IMR-90 (cell line): ENCODE data around the gene KCNK7. TPM values are rescaled to one million over a fixed set of nuclear protein-coding genes. Genes with fewer than 3 reads are reported as not detected.

Source experiments
- ATAC-seq: fragments of 200-7000 bp; cut with Tn5 transposase; 2 replicates; pipeline ENCODE4 v1.9.1; 2020; ENCODE audit warnings: low read depth, mild to moderate bottlenecking, moderate library complexity
- BruUV-seq: library from RNA; stranded (reverse); fragments of 400-500 nt; replicated peaks from 2 replicates; lab custom pipeline; 2021; lab: Mats Ljungman, UMichigan
- CTCF ChIA-PET: fragments of 300-600 bp; formaldehyde crosslinking; extraction: SDS; loops from one replicate; lab custom pipeline; 2021; ENCODE audit warnings: antibody characterized with exemption; lab: Yijun Ruan, JAX
- POLR2A ChIA-PET: fragments of 300-600 bp; sonication (Branson Sonifier 250); formaldehyde crosslinking; loops from one replicate; lab custom pipeline; 2022; ENCODE audit warnings: antibody characterized with exemption; ENCODE audit not compliant: unreplicated experiment; lab: Charles Lee
- DNase-seq: peaks from one replicate; pipeline ENCODE4 v3.0.0; 2013
- H2AFZ ChIP-seq: replicated peaks from 2 replicates; pipeline ENCODE3; 2013; ENCODE audit warnings: low read length, mild to moderate bottlenecking; ENCODE audit not compliant: poor library complexity
- H2AK5ac ChIP-seq: 2 replicates; pipeline ENCODE4 v1.6.1; 2013; ENCODE audit warnings: low read depth, low read length, inconsistent platforms
- H2AK9ac ChIP-seq: replicated peaks from 2 replicates; pipeline ENCODE3; 2013; ENCODE audit warnings: mild to moderate bottlenecking, low read depth, low read length, moderate library complexity; ENCODE audit not compliant: poor library complexity
- H2BK120ac ChIP-seq: 2 replicates; pipeline ENCODE4 v1.6.1; 2013; ENCODE audit warnings: low read depth, low read length, inconsistent platforms
- H2BK15ac ChIP-seq: 3 replicates; pipeline ENCODE4 v1.6.1; 2013; ENCODE audit warnings: low read depth, low read length, inconsistent platforms
- H2BK20ac ChIP-seq: 2 replicates; pipeline ENCODE4 v1.6.1; 2013; ENCODE audit warnings: low read depth, mild to moderate bottlenecking, inconsistent platforms, low read length, moderate library complexity
- H2BK5ac ChIP-seq: 2 replicates; pipeline ENCODE4 v1.6.1; 2013; ENCODE audit warnings: mild to moderate bottlenecking, low read depth, low read length, inconsistent platforms; ENCODE audit not compliant: poor library complexity, severe bottlenecking
- H3K14ac ChIP-seq: replicated peaks from 2 replicates; pipeline ENCODE4 v1.6.1; 2013; ENCODE audit warnings: low read depth, low read length, inconsistent platforms
- H3K18ac ChIP-seq: 2 replicates; pipeline ENCODE4 v1.6.1; 2013; ENCODE audit warnings: low read depth, low read length, control low read depth
- H3K23ac ChIP-seq: 2 replicates; pipeline ENCODE4 v1.6.1; 2013; ENCODE audit warnings: low read depth, low read length, inconsistent platforms
- H3K27ac ChIP-seq: 2 replicates; pipeline ENCODE4 v1.5.1; 2013; ENCODE audit warnings: mild to moderate bottlenecking, control low read depth, low read length; ENCODE audit not compliant: insufficient read depth
- H3K27me3 ChIP-seq: 2 replicates; pipeline ENCODE4 v1.6.1; 2013; ENCODE audit warnings: low read length; ENCODE audit not compliant: control insufficient read depth, insufficient read depth
- H3K36me3 ChIP-seq: 2 replicates; pipeline ENCODE4 v1.6.1; 2013; ENCODE audit warnings: low read length, mixed read lengths; ENCODE audit not compliant: control insufficient read depth, insufficient read depth
- H3K4ac ChIP-seq: 2 replicates; pipeline ENCODE4 v1.6.1; 2013; ENCODE audit warnings: low read depth, low read length, inconsistent platforms
- H3K4me1 ChIP-seq: 2 replicates; pipeline ENCODE4 v1.6.1; 2013; ENCODE audit warnings: low read length, mixed read lengths; ENCODE audit not compliant: control insufficient read depth, insufficient read depth
- H3K4me2 ChIP-seq: 2 replicates; pipeline ENCODE4 v1.6.1; 2013; ENCODE audit warnings: low read depth, mild to moderate bottlenecking, control low read depth, low read length, moderate library complexity
- H3K4me3 ChIP-seq: 2 replicates; pipeline ENCODE4 v1.5.1; 2013; ENCODE audit warnings: low read depth, mild to moderate bottlenecking, control low read depth, low read length, moderate library complexity; ENCODE audit not compliant: insufficient read depth
- H3K56ac ChIP-seq: 2 replicates; pipeline ENCODE4 v1.6.1; 2013; ENCODE audit warnings: low read length, inconsistent platforms; ENCODE audit not compliant: insufficient read depth; ENCODE audit errors: extremely low read depth
- H3K79me1 ChIP-seq, 2 experiments: 2 replicates each; pipeline ENCODE4 v1.6.1; 2013; ENCODE audit warnings: low read length in 2 of 2, inconsistent platforms in 1 of 2, low read depth in 1 of 2
- H3K9ac ChIP-seq: 2 replicates; pipeline ENCODE4 v1.6.1; 2013; ENCODE audit warnings: low read depth, low read length, control low read depth
- H3K9me1 ChIP-seq: 2 replicates; pipeline ENCODE4 v1.6.1; 2013; ENCODE audit warnings: low read length, inconsistent platforms; ENCODE audit not compliant: insufficient read depth
- H3K9me3 ChIP-seq: 2 replicates; pipeline ENCODE4 v1.6.1; 2013; ENCODE audit warnings: low read length; ENCODE audit not compliant: control insufficient read depth, insufficient read depth
- H4K20me1 ChIP-seq: 2 replicates; pipeline ENCODE4 v1.6.1; 2013; ENCODE audit warnings: low read length, inconsistent platforms; ENCODE audit not compliant: insufficient read depth
- H4K5ac ChIP-seq: 2 replicates; pipeline ENCODE4 v1.6.1; 2013; ENCODE audit warnings: mild to moderate bottlenecking, low read depth, low read length, control low read depth
- H4K8ac ChIP-seq, 2 experiments: 2 replicates each; pipeline ENCODE4 v1.6.1; 2013; ENCODE audit warnings: low read depth in 2 of 2, low read length in 2 of 2, control low read depth in 1 of 2, inconsistent platforms in 1 of 2
- H4K91ac ChIP-seq: 2 replicates; pipeline ENCODE4 v1.6.1; 2013; ENCODE audit warnings: low read depth, low read length, inconsistent platforms; ENCODE audit not compliant: insufficient read depth
- BHLHE40 ChIP-seq: fragments of 150-350 bp; IDR thresholded peaks from 2 replicates; pipeline ENCODE4 v1.6.1; 2016; ENCODE audit warnings: mild to moderate bottlenecking, low read depth, low read length
- CEBPB ChIP-seq: IDR thresholded peaks from 2 replicates; pipeline ENCODE4 v1.6.1; 2012; ENCODE audit warnings: low read depth, low read length, improper control_type of control experiment
- CTCF ChIP-seq: conservative IDR thresholded peaks from 2 replicates; pipeline ENCODE4 v1.5.1; 2012; ENCODE audit warnings: mild to moderate bottlenecking, low read depth, low read length, improper control_type of control experiment
- ELK1 ChIP-seq: fragments of 150-350 bp; IDR thresholded peaks from 2 replicates; pipeline ENCODE4 v1.6.1; 2016; ENCODE audit warnings: low read depth, mild to moderate bottlenecking, low read length, moderate library complexity, borderline replicate concordance
- MAZ ChIP-seq: IDR thresholded peaks from 2 replicates; pipeline ENCODE4 v1.6.1; 2012; ENCODE audit warnings: low read depth, mild to moderate bottlenecking, low read length, improper control_type of control experiment, moderate library complexity, borderline replicate concordance
- MXI1 ChIP-seq: IDR thresholded peaks from 2 replicates; pipeline ENCODE4 v1.6.1; 2012; ENCODE audit warnings: low read depth, mild to moderate bottlenecking, low read length, moderate library complexity, borderline replicate concordance
- NFE2L2 ChIP-seq: fragments of 150-350 bp; IDR thresholded peaks from 2 replicates; pipeline ENCODE4 v1.6.1; 2016; ENCODE audit warnings: low read depth, mild to moderate bottlenecking, low read length
- RFX5 ChIP-seq: IDR thresholded peaks from 2 replicates; pipeline ENCODE4 v1.8.0; 2012; ENCODE audit warnings: low read depth, mild to moderate bottlenecking, low read length, moderate library complexity
- SMC3 ChIP-seq: fragments of 150-350 bp; IDR thresholded peaks from 2 replicates; pipeline ENCODE4 v1.6.1; 2016; ENCODE audit warnings: low read depth, mild to moderate bottlenecking, antibody characterized with exemption, low read length, moderate library complexity
- WGBS, 2 experiments: methylation state at CpG; one replicate each; pipeline versions ENCODE4 v1.1.5 to v1.1.7; 2013; ENCODE audit warnings: missing lambda C conversion rate in 2 of 2; ENCODE audit not compliant: insufficient read length in 1 of 2; ENCODE audit errors: extremely low coverage in 2 of 2; 5-methylcytosine and 5-hydroxymethylcytosine counted together
- dilution Hi-C: fragments of 300-500 bp; cut with HindIII; formaldehyde crosslinking; loops from one replicate; pipeline ENCODE4 v1.14.3; 2018; ENCODE audit warnings: low sequenced_read_pairs; ENCODE audit not compliant: unreplicated experiment
- in situ Hi-C: fragments of 300-500 bp; cut with MboI; formaldehyde crosslinking; loops from 3 replicates; pipeline ENCODE4 v1.14.3; 2019; ENCODE audit warnings: low sequenced_read_pairs, inconsistent platforms, mixed read lengths
- intact Hi-C: fragments of 100-400 bp; cut with micrococcal nuclease; formaldehyde crosslinking; loops from 2 replicates; pipeline ENCODE4 v1.10.0; 2022
- polyA plus RNA-seq, 3 experiments: library from polyadenylated mRNA; depleted of rRNA; stranded (reverse); fragments of >200 nt; gene quantifications; 2 replicates each; pipeline ENCODE4 v1.2.3, GENCODE V29; 2012; ENCODE audit warnings: low replicate concordance in 1 of 3
- total RNA-seq: library from RNA; depleted of rRNA; stranded (reverse); fragments of >200 nt; gene quantifications from 2 replicates; pipeline ENCODE4 v1.2.3, GENCODE V29; 2012

Gene KCNK7
- total and polyA plus RNA-seq, 2 of the 4 experiments (the other 2 are of a cell fraction): 0.09 TPM; not detected in 1

DNA sequence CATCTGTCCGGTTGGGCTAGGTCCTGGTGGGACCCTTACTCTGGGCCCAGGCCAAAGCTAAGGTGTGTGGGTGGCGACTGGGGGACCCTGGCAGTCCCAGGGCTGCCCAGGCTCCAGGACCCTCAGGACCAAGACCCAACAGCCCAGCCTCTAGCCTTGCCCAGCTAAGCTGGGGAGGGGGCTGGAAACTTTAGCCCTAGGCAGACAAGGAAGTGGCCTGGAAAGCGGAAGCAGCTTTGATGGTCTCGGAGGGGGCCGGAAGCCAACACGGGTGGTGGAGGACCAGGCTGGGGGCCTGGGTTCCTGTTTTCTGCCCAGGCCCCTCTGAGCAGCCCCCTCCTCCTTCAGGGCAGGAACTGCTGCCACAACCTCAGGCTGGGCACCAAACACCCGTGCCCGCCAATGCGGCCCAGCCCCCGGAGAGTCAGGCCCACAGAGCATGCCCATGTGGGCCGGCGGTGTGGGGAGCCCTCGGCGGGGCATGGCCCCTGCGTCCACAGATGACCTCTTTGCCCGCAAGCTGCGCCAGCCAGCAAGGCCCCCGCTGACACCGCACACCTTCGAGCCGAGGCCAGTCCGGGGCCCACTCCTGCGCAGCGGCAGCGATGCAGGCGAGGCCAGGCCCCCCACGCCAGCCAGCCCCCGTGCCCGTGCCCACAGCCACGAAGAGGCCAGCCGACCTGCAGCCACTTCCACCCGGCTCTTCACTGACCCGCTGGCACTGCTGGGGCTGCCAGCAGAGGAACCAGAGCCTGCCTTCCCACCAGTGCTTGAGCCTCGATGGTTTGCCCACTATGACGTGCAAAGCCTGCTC, 45.1 kb upstream of the KCNK7 start (continued):
- TF ChIP-seq MXI1: no peak

GRCh38 chr11:65639623-65640482, 44.3 kb upstream of the KCNK7 start:
- Histone ChIP-seq H3K9me3 (no peaks in the 10 kb centered on the region), H2BK120ac (no peak overlapping the region), H2BK20ac (no peak overlapping the region), H3K4me3 (no peak overlapping the region), H4K8ac (no peak overlapping the region), H3K18ac (no peak overlapping the region), H3K9ac (no peak overlapping the region), H3K9me1 (peaks cover 10% of the 10 kb centered on the region), H3K4ac (peak overlapping the region; percentile 26; the same call in 1 of the 2 replicates), H3K27me3 (no peaks in the 10 kb centered on the region), H3K23ac (no peak overlapping the region), H2AFZ (peak overlapping the region; percentile 65), H2BK5ac (no peak overlapping the region), H4K91ac (no peak overlapping the region), H3K79me1 (peaks cover 16 to 51% of the 10 kb centered on the region in 2 experiments), H2BK15ac (no peak overlapping the region), H3K4me1 (peaks cover 11% of the 10 kb centered on the region), H2AK9ac (peak overlapping the region; percentile 19), H4K5ac (no peak overlapping the region), H3K56ac (no peak overlapping the region), H4K20me1 (peaks cover 26% of the 10 kb centered on the region; the same call in 1 of the 2 replicates), H3K36me3 (peaks cover 27% of the 10 kb centered on the region), H3K4me2 (no peak overlapping the region), H3K27ac (no peak overlapping the region), H3K14ac (no peak overlapping the region), H2AK5ac (0 out of 2 replicates have a peak overlapping the region, but pooled peaks have one; percentile 8)
- dilution Hi-C loops: no loop called here
- ATAC-seq: no peak
- in situ Hi-C loops: no loop called here
- DNase-seq: no peak
- intact Hi-C loops: no loop called here
- ChIA-PET CTCF (no interaction called here), POLR2A (no interaction called here)
- no TSS peak for BruUV-seq
- 100% methylated on average over 5 of the region's 8 CpGs; no CpG with 5 or more reads in 1 of the 2 experiments for whole genome bisulfite sequencing, 2 experiments
- no peak for TF ChIP-seq CTCF
- no peak for TF ChIP-seq SMC3
- no peak for TF ChIP-seq MAZ
- TF ChIP-seq CEBPB: no peak
- TF ChIP-seq BHLHE40: no peak
- no peak for TF ChIP-seq NFE2L2
- no peak for TF ChIP-seq ELK1
- no peak for TF ChIP-seq RFX5
